H1 (cell line): ENCODE measurements around the gene GABBR1. TPM values are rescaled to one million over a fixed set of nuclear protein-coding genes. Genes with fewer than 3 reads are reported as not detected.

ENCODE experiments used
- ASH2L ChIP-seq: fragments of 200-600, 300-600 bp; sonication (generic); IDR thresholded peaks from one replicate; pipeline ENCODE4 v1.7.1; 2017; ENCODE audit warnings: low read length
- BCL11A ChIP-seq, 2 experiments: IDR thresholded peaks; one replicate each; pipeline ENCODE4 v1.6.1; 2011; ENCODE audit warnings: low read depth in 2 of 2, low read length in 2 of 2, mild to moderate bottlenecking in 2 of 2
- BRCA1 ChIP-seq: IDR thresholded peaks from 2 replicates; pipeline ENCODE4 v1.6.1; 2012; ENCODE audit warnings: low read depth, low read length, improper control_type of control experiment
- CBX5 ChIP-seq: fragments of 300-800, 300-1000 bp; sonication (generic); IDR thresholded peaks from 2 replicates; pipeline ENCODE4 v1.7.1; 2016; ENCODE audit warnings: antibody characterized with exemption, low read length, low read depth
- CHD7 ChIP-seq: fragments of 300-600 bp; sonication (generic); IDR thresholded peaks from 2 replicates; pipeline ENCODE4 v1.7.1; 2012; ENCODE audit warnings: low read length, moderate library complexity, mild to moderate bottlenecking, inconsistent platforms; ENCODE audit not compliant: insufficient replicate concordance
- E2F6 ChIP-seq: IDR thresholded peaks from 2 replicates; pipeline ENCODE4 v1.6.1; 2012; ENCODE audit warnings: inconsistent platforms
- EP300 ChIP-seq, 2 experiments: IDR thresholded peaks; 1 replicate in 1 of 2; 2 replicates in 1 of 2; pipeline ENCODE4 v1.6.1; 2011 to 2012; ENCODE audit warnings: low read depth in 2 of 2, low read length in 2 of 2, mild to moderate bottlenecking in 2 of 2, borderline replicate concordance in 1 of 2, inconsistent platforms in 1 of 2, moderate library complexity in 1 of 2
- HDAC6 ChIP-seq: IDR thresholded peaks from one replicate; pipeline ENCODE4 v1.7.1; 2012; ENCODE audit warnings: low read depth, mild to moderate bottlenecking, inconsistent platforms, low read length, moderate library complexity
- SIX5 ChIP-seq: IDR thresholded peaks from 2 replicates; pipeline ENCODE4 v1.6.1; 2011; ENCODE audit warnings: mild to moderate bottlenecking, low read depth, low read length
- TAF7 ChIP-seq: optimal IDR thresholded peaks from 2 replicates; pipeline ENCODE3; 2011; ENCODE audit warnings: low read depth, mild to moderate bottlenecking, inconsistent platforms, low read length, moderate library complexity, borderline replicate concordance
- polyA plus RNA-seq, 7 experiments: library from polyadenylated mRNA; depleted of rRNA in 3 of 7; stranded (reverse) in 5 of 7; unstranded in 2 of 7; fragments of >200 nt in 5 of 7; fragments of 200-250 nt in 2 of 7; gene quantifications; 1 replicate in 5 of 7; 2 replicates in 1 of 7; 4 replicates in 1 of 7; pipeline versions ENCODE4 v1.2.1 to v1.2.3, GENCODE V29; 2011 to 2013; ENCODE audit warnings: missing spikeins in 2 of 7, mixed read lengths in 2 of 7
- total RNA-seq: library from RNA; stranded (reverse); fragmentation: NEBNext Ultra II Directional; extraction: Animal tissue kit (Norgen Biotek cat#: 25700); gene quantifications from 2 replicates; pipeline ENCODE4 v1.2.1, GENCODE V29; 2021

The GABBR1 gene
- total and polyA plus RNA-seq, 2 of the 8 experiments (the other 6 are each of a cell fraction or from before 2014, with no cell fraction given) = 75.9 to 78.3 TPM

GRCh38 chr6:29630315-29630714 lies 2.7 kb downstream of the GABBR1 start (continued):
- TF ChIP-seq CHD7 = no peak
- TF ChIP-seq CBX5 = no peak
- no peak for TF ChIP-seq SIX5
- TF ChIP-seq HDAC6 = no peak
- TF ChIP-seq E2F6 = no peak
- no peak for TF ChIP-seq BCL11A (IDR thresholded peaks at IDR 0.05; ENCODE audit: low read depth in 2 of 2, low read length in 2 of 2)
- no peak for TF ChIP-seq EP300 (IDR thresholded peaks at IDR 0.05; ENCODE audit: borderline replicate concordance in 1 of 2, low read depth in 2 of 2, low read length in 2 of 2)
- no peak for TF ChIP-seq ASH2L
- no peak for TF ChIP-seq BRCA1
- TF ChIP-seq TAF7 = no peak
